H4 (cell line): ENCODE data around the gene LRBA. TPM values are rescaled to one million over a fixed set of nuclear protein-coding genes. Genes with fewer than 3 reads are reported as not detected.

Experiments used
- DNase-seq: peaks from one replicate; pipeline ENCODE4 v3.0.0-alpha.2; 2015; ENCODE audit warnings: low spot score
- total RNA-seq: library from RNA; depleted of rRNA; stranded (reverse); fragments of >200 nt; shearing (Covaris generic); gene quantifications from 2 replicates; pipeline ENCODE4 v1.2.3, GENCODE V29; 2014

LRBA gene
- total RNA-seq, 1 experiment from 2014 or later = 31.1 TPM

GRCh38 chr4:150501983-150502382 is 513.1 kb downstream of the LRBA start:
- DNase-seq = no peak

- DNase-seq = peak; percentile 30
These were observed 513.9 kb downstream of the LRBA start for GRCh38 chr4:150501009-150501727.

GRCh38 chr4:150497612-150498011 is 517.5 kb downstream of the LRBA start:
- no peak for DNase-seq

GRCh38 chr4:150495550-150495949 is 519.5 kb downstream of the LRBA start:
- no peak for DNase-seq

- DNase-seq = no peak
These were observed 521.2 kb downstream of the LRBA start for GRCh38 chr4:150493851-150494250.

GRCh38 chr4:150491132-150492049 is 523.7 kb downstream of the LRBA start:
- no peak for DNase-seq

GRCh38 chr4:150482581-150482980 is 532.5 kb downstream of the LRBA start:
- DNase-seq = no peak

GRCh38 chr4:150479657-150480056 is 535.4 kb downstream of the LRBA start:
- DNase-seq = no peak

GRCh38 chr4:150477869-150478268 is 537.2 kb downstream of the LRBA start:
- DNase-seq = no peak

- DNase-seq = no peak
These were observed 538.3 kb downstream of the LRBA start for GRCh38 chr4:150476776-150477175.

GRCh38 chr4:150475763-150476162 is 539.3 kb downstream of the LRBA start:
- no peak for DNase-seq

- no peak for DNase-seq
These were observed 550.6 kb downstream of the LRBA start for GRCh38 chr4:150464523-150464922.

GRCh38 chr4:150462743-150463142 is 552.3 kb downstream of the LRBA start:
- DNase-seq = no peak

- DNase-seq = no peak
These were observed 553.1 kb downstream of the LRBA start for GRCh38 chr4:150461957-150462356.

GRCh38 chr4:150457802-150458201 is 557.3 kb downstream of the LRBA start:
- DNase-seq = no peak

- no peak for DNase-seq
These were observed 563.2 kb downstream of the LRBA start for GRCh38 chr4:150451883-150452282.

GRCh38 chr4:150447356-150447755 is 567.7 kb downstream of the LRBA start:
- no peak for DNase-seq

GRCh38 chr4:150439451-150439933 is 575.6 kb downstream of the LRBA start:
- no peak for DNase-seq

GRCh38 chr4:150436598-150437370 is 578.3 kb downstream of the LRBA start:
- DNase-seq = no peak

GRCh38 chr4:150431221-150431620 is 583.9 kb downstream of the LRBA start:
- DNase-seq = no peak

- DNase-seq = no peak
These were observed 589.9 kb downstream of the LRBA start for GRCh38 chr4:150425161-150425560.

- no peak for DNase-seq
These were observed 591.6 kb downstream of the LRBA start for GRCh38 chr4:150423503-150423902.
